GM19043 (cell line): ENCODE data around the gene TMEM109.

Source experiments
- ATAC-seq: cut with Tn5 transposase; IDR thresholded peaks from one replicate; pipeline ENCODE4 v1.9.1; 2021; ENCODE audit warnings: low read depth; ENCODE audit not compliant: unreplicated experiment

TMEM109 gene, protein sequence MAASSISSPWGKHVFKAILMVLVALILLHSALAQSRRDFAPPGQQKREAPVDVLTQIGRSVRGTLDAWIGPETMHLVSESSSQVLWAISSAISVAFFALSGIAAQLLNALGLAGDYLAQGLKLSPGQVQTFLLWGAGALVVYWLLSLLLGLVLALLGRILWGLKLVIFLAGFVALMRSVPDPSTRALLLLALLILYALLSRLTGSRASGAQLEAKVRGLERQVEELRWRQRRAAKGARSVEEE

DNA sequence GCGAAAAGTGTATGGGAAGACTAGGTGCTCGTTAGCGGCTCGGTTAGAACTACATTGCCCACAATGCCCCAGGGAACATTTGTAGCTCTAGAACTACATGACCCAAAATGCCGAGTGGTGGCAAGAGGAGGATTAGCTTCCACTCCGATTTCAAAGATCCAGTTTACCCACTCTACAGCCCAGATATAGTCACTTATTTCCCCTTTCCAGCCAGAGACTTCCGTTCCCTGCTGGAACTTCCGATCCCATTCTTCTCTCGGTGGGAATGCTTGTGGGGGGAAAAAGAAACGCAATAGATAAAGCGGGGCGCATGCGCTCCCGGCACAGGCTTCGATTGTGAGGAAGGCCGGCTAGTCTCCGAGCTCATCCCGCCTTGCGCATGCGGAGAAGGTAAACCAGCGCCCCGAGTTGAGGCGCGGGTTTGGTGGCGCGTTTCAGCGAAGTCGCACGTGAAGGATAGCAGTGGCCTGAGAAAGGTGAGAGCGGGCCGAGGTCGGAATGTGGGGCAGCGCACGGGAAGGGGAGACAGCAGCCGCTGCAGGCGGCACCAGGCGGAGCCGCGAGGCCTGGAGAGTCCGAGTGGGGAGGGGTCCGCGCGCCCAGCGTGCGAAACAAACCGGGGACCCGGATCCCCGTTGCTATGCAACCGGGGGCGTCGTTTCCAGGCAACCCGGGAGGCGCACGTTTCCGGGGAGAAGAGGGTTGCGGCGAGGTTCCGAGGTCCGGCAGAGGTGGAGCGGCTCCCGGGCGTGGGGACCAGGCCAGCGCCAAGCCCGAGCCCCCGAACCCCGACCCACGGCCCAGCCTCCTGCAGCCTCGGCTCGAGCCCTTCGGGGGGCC lies at the start of gene TMEM109:
TMEM109 (plus strand) TSS at position 366 of the 840 bp plus-strand sequence. CDS start 5,536 bp downstream, outside the sequence.
- peak; percentile 40 for ATAC-seq

DNA sequence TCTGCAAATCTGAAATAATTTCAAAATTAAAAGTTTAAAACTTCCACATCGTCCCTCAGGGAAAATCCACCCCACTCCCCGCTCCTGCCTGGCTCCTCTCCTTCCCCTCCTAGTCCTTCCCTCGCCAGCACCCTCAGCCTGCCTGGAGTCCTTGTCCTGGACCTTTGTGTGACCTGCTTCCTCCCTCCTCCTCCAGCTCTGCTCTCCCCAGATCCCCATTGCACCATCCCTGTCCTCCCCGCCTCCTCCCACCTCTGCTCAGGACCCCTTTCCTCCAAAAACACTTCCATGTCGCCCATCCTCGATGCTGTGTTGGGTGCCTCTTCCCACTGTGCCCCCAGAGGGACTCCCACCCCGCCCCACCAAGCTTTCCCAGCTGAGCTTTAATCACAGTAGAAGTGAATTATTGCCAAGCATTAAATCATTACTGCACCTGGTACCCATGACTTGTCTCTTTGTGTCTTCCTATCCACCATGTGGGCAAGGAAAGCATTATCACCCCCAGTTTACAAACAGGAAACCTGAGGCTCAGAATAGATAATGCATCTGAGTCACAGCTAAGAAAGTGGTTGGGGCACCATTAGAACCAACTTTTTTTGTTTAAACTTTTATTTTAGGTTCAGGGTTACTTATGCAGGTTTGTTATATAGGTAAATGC lies 49.0 kb upstream of the TMEM109 start:
- no peak for ATAC-seq

DNA sequence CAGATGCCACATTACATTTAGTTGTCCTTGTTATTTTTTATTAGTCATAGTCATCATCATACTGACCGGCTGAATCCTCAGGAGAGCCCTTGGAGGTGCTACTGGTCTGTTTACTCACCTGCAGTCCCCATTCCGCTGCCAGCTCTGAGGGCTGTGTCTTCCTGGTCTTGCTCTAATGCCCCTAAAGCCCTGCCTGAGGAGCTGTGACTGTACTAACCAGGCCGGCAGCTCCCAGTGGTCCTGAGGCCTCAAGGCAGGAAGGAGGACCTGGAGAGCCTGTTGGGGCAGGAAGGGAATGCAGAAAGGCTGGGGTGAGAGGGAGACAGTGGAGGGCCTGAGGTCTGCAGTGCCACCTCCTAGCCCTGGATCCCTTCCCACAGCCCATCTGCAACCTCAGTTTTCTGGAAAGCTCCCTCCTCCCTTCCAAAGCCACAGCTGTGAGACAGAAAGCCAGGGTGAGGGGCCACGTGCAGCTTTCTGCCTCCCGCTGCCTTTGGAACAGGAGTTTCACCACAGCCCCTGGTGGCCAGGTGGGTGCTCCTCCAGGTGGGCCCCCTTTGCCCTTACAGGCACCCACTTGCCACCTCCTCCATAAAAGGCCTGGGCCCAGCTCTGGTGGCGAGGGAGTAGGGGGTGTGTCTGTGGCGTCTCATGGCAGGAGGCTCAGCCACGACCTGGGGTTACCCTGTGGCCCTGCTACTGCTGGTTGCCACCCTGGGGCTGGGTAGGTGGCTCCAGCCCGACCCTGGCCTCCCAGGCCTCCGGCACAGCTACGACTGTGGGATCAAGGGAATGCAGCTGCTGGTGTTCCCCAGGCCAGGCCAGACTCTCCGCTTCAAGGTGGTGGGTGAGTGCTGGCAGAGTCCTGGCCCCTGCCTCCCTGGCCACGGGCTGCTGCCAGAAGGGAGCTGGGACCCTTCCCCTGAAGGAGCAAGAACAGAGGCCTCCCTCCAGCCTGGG lies 46.8 kb upstream of the TMEM109 start, which contains the start of gene ZP1:
ZP1 (plus strand) TSS at position 632 of the 960 bp plus-strand sequence; CDS start at position 652, 20 bp downstream.
- ATAC-seq = no peak

DNA sequence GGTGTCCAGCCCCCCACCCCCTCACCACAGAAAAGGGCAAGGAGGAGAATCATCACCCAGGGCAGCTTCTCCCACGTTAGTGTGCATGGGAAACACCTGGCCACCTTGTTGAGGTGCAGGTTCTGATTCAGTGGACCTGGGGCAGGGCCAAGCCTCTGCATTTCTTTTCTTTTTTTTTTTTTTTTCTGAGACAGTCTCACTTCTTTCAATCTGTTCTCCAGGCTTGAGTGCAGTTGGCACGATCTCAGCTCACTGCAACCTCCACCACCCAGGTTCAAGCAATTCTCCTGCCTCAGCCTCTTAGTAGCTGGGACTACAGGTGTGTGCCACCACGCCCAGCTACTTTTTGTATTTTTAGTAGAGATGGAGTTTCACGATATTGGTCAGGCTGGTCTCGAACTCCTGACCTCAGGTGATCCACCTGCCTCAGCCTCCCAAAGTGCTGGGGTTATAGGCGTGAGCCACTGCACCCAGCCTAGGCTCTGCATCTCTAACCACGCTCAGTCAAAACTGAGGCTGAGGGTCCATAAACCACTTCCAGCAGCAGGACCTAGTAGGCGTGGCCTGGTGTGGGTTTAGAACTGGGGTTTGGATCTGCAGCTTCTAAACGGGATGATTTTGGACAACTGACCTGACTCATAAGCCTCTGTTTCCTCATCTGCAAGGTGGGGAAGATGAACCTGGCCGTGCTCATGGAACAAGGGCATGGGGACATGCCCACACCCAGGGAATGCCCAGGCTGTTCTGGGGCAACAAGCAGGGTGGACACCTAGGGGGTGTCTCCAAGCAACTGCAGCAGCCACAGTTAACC lies 45.9 kb upstream of the TMEM109 start:
- no peak for ATAC-seq

GRCh38 chr11:60868682-60869450 lies 45.1 kb upstream of the TMEM109 start:
- ATAC-seq = no peak

- ATAC-seq = no peak
Measured at GRCh38 chr11:60869451-60869825, 44.5 kb upstream of the TMEM109 start.

DNA sequence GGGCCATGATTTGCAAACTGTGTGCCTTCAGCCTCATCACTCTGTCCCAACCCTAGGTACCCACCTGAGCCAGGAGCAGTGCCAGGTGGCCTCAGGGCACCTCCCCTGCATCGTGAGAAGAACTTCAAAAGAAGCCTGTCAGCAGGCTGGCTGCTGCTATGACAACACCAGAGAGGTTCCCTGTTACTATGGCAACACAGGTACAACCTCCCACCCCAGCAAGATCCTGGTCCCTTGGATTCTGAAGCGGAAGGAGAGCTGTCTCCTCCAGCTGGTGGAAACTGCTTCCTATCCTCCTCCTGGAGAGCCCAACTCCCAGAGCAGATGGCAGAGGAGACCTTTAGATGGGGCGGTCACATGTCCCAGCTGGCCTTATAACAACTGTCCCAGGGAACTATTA lies 43.7 kb upstream of the TMEM109 start:
- ATAC-seq = no peak

DNA sequence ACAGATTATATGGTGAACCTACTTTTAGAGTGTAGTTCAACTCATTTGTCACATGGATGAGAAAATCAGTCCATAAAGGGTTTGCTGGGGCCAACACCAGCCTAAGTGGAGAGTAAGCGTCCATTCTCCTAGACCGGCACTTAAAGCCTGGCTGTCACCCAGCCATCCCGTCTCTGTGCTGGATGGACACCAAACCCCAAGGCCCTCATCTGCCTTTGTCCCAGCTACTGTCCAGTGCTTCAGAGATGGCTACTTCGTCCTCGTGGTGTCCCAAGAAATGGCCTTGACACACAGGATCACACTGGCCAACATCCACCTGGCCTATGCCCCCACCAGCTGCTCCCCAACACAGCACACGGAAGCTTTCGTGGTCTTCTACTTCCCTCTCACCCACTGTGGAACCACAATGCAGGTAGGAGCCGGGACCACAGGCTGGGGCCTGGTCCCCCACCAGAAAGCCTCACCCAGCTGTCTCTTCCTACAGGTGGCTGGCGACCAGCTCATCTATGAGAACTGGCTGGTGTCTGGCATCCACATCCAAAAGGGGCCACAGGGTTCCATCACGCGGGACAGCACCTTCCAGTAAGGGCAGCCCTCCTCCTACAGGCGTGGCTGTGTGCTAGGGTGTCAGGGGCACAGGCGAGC lies 43.1 kb upstream of the TMEM109 start:
- ATAC-seq = no peak

- ATAC-seq = no peak
Measured at GRCh38 chr11:60871378-60872061, 42.4 kb upstream of the TMEM109 start.

DNA sequence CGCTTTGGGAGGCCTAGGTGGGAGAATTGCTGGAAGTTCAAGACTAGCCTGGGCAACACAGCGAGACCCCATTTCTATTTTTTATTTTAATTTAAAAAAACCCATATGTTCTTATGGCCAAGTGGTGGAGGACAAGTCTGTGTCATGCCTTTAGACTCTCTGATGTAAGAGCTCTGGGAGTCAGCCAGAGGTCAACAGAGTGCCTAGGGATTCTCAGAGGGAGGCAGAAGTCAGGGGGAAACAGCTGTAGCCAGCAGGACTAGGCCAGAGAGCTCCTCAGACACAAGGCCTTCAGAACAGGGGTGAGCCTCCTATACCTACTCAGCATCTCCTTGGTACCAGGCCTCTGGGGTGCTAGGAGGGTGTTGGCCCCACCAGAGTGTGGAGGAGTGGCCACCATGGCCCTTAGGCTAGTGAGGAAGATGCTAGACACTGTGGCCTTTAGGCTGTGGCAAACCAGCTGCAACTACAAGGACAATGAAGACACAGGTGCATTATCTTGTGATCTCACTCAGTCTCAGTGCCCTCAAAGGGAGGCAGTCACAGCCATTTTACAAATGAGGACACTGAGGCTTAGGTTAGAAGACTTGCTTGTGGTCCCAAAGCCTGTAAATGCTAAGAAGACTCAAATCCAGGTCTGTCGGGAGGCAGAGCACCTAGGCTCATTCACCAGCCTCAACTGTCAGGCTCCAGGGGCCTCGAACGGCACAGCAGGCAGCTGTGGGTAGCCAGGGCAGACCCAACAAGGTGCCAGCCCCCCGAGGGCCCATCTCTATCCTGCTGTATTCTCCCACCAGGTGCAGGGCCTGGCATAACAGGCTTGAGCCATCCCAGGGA lies 41.6 kb upstream of the TMEM109 start:
- ATAC-seq = no peak

DNA sequence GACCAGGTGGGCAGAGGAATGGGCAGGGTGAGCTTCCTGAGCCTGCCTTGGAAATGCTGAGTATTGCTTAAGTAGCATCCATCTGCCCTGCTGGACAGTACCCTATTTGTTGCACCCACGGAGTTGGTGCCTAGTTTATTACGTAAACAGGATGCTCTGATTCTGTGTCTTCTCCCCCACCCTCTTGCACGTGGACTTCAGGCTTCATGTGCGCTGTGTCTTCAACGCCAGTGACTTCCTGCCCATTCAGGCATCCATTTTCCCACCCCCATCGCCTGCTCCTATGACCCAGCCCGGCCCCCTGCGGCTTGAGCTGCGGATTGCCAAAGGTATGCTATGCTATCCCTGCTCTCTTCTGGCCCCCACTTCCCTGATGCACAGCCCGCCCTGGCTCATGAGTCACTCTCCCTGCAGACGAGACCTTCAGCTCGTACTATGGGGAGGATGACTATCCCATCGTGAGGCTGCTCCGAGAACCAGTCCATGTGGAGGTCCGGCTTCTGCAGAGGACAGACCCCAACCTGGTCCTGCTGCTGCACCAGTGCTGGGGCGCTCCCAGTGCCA lies 40.9 kb upstream of the TMEM109 start:
- ATAC-seq = no peak

DNA sequence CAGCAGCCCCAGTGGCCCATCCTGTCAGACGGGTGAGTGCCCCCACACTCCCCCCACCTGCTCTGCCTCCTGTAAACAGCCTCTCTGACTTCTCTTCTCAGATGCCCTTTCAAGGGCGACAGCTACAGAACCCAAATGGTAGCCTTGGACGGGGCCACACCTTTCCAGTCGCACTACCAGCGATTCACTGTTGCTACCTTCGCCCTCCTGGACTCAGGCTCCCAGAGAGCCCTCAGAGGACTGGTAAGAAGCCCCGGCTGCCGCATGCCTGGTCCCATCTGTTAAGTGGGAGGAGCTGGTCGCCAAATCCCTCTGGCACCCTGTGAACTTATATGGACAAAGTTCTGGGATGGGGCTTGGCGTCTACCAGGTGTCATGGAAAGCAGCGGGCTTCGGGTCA lies 40.4 kb upstream of the TMEM109 start:
- ATAC-seq = no peak

- no peak for ATAC-seq
Measured at GRCh38 chr11:60874421-60875365, 39.3 kb upstream of the TMEM109 start.

GRCh38 chr11:60875366-60876167 lies 38.4 kb upstream of the TMEM109 start:
- ATAC-seq = no peak

- no peak for ATAC-seq
Measured at GRCh38 chr11:60876168-60876485, 37.8 kb upstream of the TMEM109 start.
